ENCODE measurements around the gene TATDN2.

The TATDN2 gene

GRCh38 chr3:10248184-10248983 lies at the start of gene TATDN2:
Gene TATDN2, plus strand, starts transcription at chr3:10248459. Its CDS starts 742 bp downstream, at chr3:10249201.
- peaks cover 44% of the 10 kb centered on the region for H3K4me1 Mint-ChIP-seq (ENCODE audit: low read depth)
- peaks cover 76% of the 10 kb centered on the region for H3K36me3 Mint-ChIP-seq (ENCODE audit: low read depth)
- H3K27ac Mint-ChIP-seq, result peak within 1 kb of the TSS; percentile 85
- peaks cover 20% of the 10 kb centered on the region for H3K9me3 Mint-ChIP-seq
- H3K4me3 Mint-ChIP-seq, result peak within 1 kb of the TSS; percentile 94
- H3K27me3 Mint-ChIP-seq, result no peaks in the 10 kb centered on the region
- intact Hi-C loops (cut with micrococcal nuclease), result loop anchor here (2.0 kb wide), 1 partner anchor 16 kb away; no protein-coding TSS in a partner anchor

GRCh38 chr3:10198761-10199649 lies 49.3 kb upstream of the TATDN2 start:
- Mint-ChIP-seq H3K36me3 (ENCODE audit: low read depth) (peaks cover 16% of the 10 kb centered on the region), H3K4me3 (no peak overlapping the region), H3K9me3 (no peaks in the 10 kb centered on the region), H3K4me1 (ENCODE audit: low read depth) (peaks cover 46% of the 10 kb centered on the region), H3K27me3 (no peaks in the 10 kb centered on the region), H3K27ac (peak overlapping the region; percentile 71)
- intact Hi-C loops (cut with micrococcal nuclease), result no loop called here

DNA sequence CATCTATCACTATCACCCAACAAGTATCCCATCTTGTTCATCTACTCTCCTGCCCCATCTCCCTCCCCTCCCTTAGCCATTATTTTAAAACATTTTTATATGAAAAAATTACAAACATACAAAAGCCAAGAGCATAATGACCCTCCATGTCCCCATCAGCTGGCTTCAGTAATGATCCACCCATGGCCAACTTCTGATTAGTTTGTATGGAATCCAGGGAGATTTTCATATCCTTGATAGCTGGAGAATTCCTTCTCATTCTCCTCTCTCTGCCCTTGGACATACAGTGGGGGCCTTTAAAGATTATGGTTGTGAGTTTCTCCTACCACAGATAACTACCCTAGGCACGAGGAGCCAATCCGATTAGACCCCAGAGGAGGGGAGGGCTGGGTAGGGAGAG lies 43.3 kb upstream of the TATDN2 start:
- Mint-ChIP-seq H3K4me3 (no peak overlapping the region), H3K36me3 (ENCODE audit: low read depth) (peaks cover 26% of the 10 kb centered on the region)
- intact Hi-C loops (cut with micrococcal nuclease), result no loop called here

GRCh38 chr3:10205451-10206165 lies 42.7 kb upstream of the TATDN2 start:
- peaks cover 23% of the 10 kb centered on the region for H3K36me3 Mint-ChIP-seq (ENCODE audit: low read depth)
- H3K27me3 Mint-ChIP-seq, result no peaks in the 10 kb centered on the region
- H3K4me1 Mint-ChIP-seq (ENCODE audit: low read depth), result peaks cover 14% of the 10 kb centered on the region
- peak overlapping the region; percentile 17 for H3K27ac Mint-ChIP-seq
- H3K4me3 Mint-ChIP-seq, result no peak overlapping the region
- intact Hi-C loops (cut with micrococcal nuclease), result no loop called here
- H3K9me3 Mint-ChIP-seq, result no peaks in the 10 kb centered on the region

More for the DNA sequence above, 43.3 kb upstream of the TATDN2 start:
- peaks cover 14% of the 10 kb centered on the region for H3K4me1 Mint-ChIP-seq (ENCODE audit: low read depth)
- H3K9me3 Mint-ChIP-seq, result no peaks in the 10 kb centered on the region
- no peaks in the 10 kb centered on the region for H3K27me3 Mint-ChIP-seq
- peak overlapping the region; percentile 17 for H3K27ac Mint-ChIP-seq

GRCh38 chr3:10206166-10206511 lies 42.1 kb upstream of the TATDN2 start:
- Mint-ChIP-seq H3K4me3 (no peak overlapping the region), H3K4me1 (ENCODE audit: low read depth) (peaks cover 14% of the 10 kb centered on the region), H3K27me3 (no peaks in the 10 kb centered on the region), H3K27ac (peak overlapping the region; percentile 17), H3K9me3 (no peaks in the 10 kb centered on the region), H3K36me3 (ENCODE audit: low read depth) (peaks cover 18% of the 10 kb centered on the region)
- intact Hi-C loops (cut with micrococcal nuclease), result no loop called here

- Mint-ChIP-seq H3K27ac (peak overlapping the region; percentile 91), H3K4me1 (ENCODE audit: low read depth) (peaks cover 18% of the 10 kb centered on the region), H3K4me3 (no peak overlapping the region), H3K27me3 (no peaks in the 10 kb centered on the region), H3K9me3 (no peaks in the 10 kb centered on the region), H3K36me3 (ENCODE audit: low read depth) (peaks cover 38% of the 10 kb centered on the region)
- intact Hi-C loops (cut with micrococcal nuclease), result no loop called here
Measured at GRCh38 chr3:10213156-10213792, 35.0 kb upstream of the TATDN2 start.

DNA sequence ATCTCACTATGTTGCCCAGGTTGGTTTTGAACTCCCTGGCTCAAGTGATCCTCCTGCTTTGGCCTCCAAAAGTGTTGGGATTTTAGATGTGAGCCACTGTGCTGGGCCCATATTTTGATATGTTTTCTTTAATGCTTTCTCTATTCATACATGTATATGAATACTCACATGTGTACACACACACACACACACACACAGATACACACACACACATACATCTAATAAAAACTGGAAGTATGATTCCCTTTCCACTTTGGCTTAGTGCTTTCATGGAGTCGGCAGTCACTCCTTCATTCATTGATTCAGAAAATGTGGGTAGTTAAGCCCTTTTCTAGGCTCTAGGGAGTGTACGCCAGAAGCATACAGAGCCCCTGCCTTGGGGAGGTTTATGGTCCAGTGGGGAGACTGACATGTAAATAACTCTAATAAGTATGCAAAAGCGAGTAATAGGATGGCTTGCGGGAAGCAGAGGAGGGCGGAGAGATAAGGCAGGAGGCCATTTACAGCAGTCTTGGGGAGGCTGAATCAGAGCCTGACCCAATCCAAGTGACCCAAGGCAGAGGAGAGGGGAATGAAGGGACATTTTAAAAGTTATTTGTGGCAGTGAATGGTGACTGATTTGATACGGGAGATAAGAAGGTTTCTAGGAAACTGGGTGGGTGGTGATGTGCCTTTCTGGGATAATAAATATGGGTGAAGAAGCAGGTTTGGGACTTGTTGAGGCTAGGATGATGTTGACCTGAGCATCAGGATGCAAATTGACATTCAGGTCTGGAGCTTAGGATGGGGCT lies 32.5 kb upstream of the TATDN2 start:
- Mint-ChIP-seq H3K27me3 (no peaks in the 10 kb centered on the region), H3K36me3 (ENCODE audit: low read depth) (peaks cover 38% of the 10 kb centered on the region), H3K9me3 (no peaks in the 10 kb centered on the region), H3K4me3 (no peak overlapping the region), H3K4me1 (ENCODE audit: low read depth) (peaks cover 30% of the 10 kb centered on the region), H3K27ac (peak overlapping the region; percentile 9)
- intact Hi-C loops (cut with micrococcal nuclease), result no loop called here

GRCh38 chr3:10217359-10217758 lies 30.9 kb upstream of the TATDN2 start:
- Mint-ChIP-seq H3K27ac (no peak overlapping the region), H3K4me1 (ENCODE audit: low read depth) (peaks cover 29% of the 10 kb centered on the region)

DNA sequence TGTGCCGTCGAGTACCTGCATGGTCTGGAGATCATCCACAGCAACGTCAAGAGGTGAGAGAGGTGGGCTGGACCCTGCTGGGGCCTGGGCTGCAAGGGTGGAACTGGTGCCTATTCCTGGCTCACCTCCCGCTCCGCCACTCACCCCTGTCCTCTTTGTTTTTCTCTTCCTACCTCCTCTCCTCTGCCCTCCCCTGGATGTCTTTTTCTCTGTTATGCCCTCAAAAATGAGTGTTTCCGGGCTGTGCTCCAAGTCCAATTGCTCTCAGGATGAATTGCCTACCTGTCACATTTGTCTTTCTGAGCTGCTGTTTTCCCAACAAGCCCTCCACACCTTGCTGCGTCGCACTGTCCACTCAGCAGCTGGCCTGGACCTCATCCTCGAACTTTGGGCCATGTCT lies 28.5 kb upstream of the TATDN2 start:
- Mint-ChIP-seq H3K36me3 (ENCODE audit: low read depth) (peaks cover 50% of the 10 kb centered on the region), H3K27me3 (no peaks in the 10 kb centered on the region), H3K4me1 (ENCODE audit: low read depth) (peaks cover 33% of the 10 kb centered on the region), H3K4me3 (no peak overlapping the region), H3K27ac (peak overlapping the region; percentile 12), H3K9me3 (no peaks in the 10 kb centered on the region)
- intact Hi-C loops (cut with micrococcal nuclease), result loop anchor here (10.0 kb wide), 1 partner anchor 285 kb away; the partner anchor contains the start of gene CRELD1

More at GRCh38 chr3:10217359-10217758, 30.9 kb upstream of the TATDN2 start:
- peaks cover 44% of the 10 kb centered on the region for H3K36me3 Mint-ChIP-seq (ENCODE audit: low read depth)
- intact Hi-C loops (cut with micrococcal nuclease), result no loop called here
- H3K9me3 Mint-ChIP-seq, result no peaks in the 10 kb centered on the region
- no peaks in the 10 kb centered on the region for H3K27me3 Mint-ChIP-seq
- no peak overlapping the region for H3K4me3 Mint-ChIP-seq

GRCh38 chr3:10223676-10224639 lies 24.3 kb upstream of the TATDN2 start:
- no peak overlapping the region for H3K4me3 Mint-ChIP-seq
- H3K27me3 Mint-ChIP-seq, result no peaks in the 10 kb centered on the region
- peaks cover 47% of the 10 kb centered on the region for H3K4me1 Mint-ChIP-seq (ENCODE audit: low read depth)
- H3K9me3 Mint-ChIP-seq, result no peaks in the 10 kb centered on the region
- peaks cover 31% of the 10 kb centered on the region for H3K36me3 Mint-ChIP-seq (ENCODE audit: low read depth)
- intact Hi-C loops (cut with micrococcal nuclease), result loop anchor here (2.0 to 10.0 kb wide), 2 partner anchors 59 to 289 kb away; partner anchors contain the start of genes CRELD1 and IRAK2
- H3K27ac Mint-ChIP-seq, result peak overlapping the region; percentile 71

- Mint-ChIP-seq H3K9me3 (no peaks in the 10 kb centered on the region), H3K27me3 (no peaks in the 10 kb centered on the region), H3K4me1 (ENCODE audit: low read depth) (peaks cover 48% of the 10 kb centered on the region), H3K4me3 (no peak overlapping the region), H3K27ac (peak overlapping the region; percentile 71), H3K36me3 (ENCODE audit: low read depth) (peaks cover 23% of the 10 kb centered on the region)
- intact Hi-C loops (cut with micrococcal nuclease), result loop anchor here (2.0 to 10.0 kb wide), 3 partner anchors 60 to 290 kb away; partner anchors contain the start of genes CRELD1, IRAK2 and VHL
Measured at GRCh38 chr3:10224794-10225665, 23.2 kb upstream of the TATDN2 start.

All from dendritic cell treated with granulocyte-macrophage colony-stimulating factor and Interleukin-4, amounts not matched to agents 40 ng/mL and 50 ng/mL, for 4 days (primary cell).